DMS79 treated with DMSO at 0.1 percent for 48 hours (cell line): ENCODE results near the gene PAOX.
A peak's percentile ranks its signal among the peaks of the same experiment; 100 is the strongest.

ENCODE experiments used
- DNase-seq: peaks from one replicate; lab custom pipeline; 2025; lab: John Stamatoyannopoulos, UW

PAOX gene

DNA sequence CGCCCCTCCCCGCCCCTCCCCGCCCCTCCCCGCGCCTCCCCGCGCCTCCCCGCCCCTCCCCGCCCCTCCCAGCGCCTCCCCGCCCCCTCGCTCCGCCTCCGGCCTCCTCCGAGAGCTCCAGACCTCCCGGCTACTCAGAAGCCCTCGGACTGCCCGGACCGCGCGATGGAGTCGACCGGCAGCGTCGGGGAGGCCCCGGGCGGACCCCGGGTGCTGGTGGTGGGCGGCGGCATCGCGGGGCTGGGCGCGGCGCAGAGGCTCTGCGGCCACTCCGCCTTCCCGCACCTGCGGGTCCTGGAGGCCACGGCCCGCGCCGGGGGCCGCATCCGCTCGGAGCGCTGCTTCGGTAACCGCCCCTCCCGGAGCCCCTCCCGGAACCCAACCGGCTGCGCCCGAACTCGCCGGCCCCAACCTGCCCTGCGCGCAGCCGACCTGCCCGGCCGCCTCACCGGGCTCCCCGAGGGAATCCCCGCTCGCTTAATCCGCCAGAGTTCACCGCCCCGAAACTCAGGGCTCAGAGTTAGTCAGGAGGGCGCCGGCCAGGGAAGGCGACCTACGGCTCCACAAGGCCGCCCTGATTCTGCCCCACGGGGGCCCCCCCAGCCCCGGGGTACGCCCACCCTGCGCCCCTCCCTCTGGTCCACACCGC is at the start of gene PAOX:
Gene PAOX (plus strand): TSS at position 111 of the 649 bp plus-strand sequence. CDS start 55 bp downstream, at position 166.
- no peak for DNase-seq

DNA sequence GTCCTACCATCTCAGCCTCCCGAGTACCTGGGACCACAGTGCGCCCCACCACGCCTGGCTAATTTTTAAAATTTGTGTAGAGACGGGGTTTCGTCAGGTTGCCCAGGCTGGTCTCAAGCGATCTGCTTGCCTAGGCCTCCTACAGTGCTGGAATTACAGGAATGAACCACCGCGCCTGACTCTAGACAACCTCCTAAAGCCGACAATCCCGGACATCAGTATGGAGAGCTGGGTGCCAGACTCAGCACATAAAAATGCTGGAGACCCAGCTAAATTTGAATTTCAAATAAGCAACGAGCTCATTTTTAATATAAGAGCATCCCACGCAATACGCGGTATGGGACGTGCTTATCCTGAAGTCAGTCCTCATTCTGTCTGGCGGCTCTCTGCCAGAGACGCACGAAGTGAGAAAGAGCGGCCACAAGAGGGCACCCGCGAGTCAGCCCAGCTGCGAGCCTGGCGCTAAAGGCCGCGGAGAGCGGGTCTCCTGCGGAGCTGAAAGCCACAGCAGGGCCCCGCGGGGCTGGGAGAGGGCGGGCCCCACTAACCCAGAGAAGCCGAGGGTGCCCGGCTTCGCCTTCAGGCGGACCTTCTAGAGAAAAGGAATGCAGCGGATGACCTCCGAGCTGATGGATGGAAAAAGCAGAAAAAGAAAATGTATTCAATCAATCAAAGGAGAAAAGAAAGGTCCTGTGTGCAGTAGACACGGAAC is 49.4 kb upstream of the PAOX start:
- DNase-seq, result peak; percentile 35

DNA sequence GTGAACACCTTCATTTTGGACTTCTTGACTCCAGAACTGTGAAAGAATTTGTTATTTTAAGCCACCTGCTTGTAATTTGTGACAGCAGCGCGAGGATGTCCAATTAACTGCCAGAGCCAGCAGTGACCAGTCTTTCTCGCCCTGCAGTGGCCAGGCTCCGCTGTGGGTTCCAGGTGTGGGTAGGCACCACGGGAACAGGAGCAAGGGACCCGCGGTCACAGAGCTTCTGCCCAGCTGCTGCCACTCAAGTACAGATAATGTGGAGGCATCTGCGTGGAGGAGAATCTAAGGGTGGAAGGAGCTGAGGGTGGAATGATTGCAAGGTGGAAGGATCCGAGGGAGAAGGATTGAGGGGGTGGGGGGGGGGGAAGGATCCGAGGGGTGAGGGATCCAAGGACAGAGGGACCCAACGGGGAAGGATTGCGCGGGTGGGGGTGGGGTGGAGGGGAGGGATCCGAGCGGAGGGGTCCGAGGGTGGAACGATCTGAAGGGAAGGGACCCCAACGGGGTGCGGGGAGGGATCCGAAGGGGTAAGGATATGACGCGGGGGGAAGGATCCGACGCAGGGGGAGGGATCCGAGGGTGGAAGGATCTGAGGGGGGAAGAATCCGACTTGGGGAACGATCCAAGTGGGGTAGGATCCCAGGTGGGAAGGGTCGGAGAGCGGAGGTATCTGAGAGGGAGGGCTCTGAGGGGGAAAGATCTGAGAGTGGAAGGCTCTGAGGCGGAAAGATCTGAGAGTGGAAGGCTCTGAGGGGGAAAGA is 45.9 kb upstream of the PAOX start:
- DNase-seq, result no peak

DNA sequence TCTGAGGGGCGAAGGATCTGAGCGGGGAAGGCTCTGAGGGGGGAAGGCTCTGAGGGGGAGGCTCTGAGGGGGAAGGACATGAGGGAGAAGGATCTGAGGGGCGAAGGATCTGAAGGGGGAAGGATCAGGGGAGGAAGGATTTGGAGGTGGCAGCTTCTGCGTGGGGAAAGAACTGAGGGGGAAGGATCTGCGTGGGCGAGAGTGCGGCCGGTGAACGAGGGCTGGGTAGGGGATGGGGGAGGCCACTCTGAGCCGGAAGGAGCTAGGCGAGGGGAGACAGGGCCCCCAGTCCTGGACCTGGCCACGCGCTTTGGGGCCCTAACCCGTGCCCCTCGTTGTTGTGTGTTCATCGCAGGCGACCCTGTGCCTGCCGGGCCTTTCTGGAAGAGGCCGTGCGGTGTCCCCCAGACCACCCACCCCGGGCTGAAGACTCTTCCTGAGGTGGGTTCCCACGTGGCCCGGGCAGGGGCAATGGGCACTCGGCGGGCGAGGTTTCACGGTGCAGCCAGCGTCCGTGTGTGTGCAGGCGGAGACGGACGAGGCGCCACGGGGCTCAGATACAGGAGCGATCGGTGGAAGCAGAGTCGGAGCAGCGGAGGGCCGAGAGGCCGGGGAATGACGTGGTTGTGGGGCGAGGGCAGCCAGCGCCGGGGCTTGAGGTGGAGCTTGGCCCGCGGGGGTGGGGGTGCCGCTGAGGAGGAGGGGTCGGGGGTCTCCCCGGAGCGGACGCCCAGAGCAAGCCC is 44.4 kb upstream of the PAOX start:
- DNase-seq, result no peak

DNA sequence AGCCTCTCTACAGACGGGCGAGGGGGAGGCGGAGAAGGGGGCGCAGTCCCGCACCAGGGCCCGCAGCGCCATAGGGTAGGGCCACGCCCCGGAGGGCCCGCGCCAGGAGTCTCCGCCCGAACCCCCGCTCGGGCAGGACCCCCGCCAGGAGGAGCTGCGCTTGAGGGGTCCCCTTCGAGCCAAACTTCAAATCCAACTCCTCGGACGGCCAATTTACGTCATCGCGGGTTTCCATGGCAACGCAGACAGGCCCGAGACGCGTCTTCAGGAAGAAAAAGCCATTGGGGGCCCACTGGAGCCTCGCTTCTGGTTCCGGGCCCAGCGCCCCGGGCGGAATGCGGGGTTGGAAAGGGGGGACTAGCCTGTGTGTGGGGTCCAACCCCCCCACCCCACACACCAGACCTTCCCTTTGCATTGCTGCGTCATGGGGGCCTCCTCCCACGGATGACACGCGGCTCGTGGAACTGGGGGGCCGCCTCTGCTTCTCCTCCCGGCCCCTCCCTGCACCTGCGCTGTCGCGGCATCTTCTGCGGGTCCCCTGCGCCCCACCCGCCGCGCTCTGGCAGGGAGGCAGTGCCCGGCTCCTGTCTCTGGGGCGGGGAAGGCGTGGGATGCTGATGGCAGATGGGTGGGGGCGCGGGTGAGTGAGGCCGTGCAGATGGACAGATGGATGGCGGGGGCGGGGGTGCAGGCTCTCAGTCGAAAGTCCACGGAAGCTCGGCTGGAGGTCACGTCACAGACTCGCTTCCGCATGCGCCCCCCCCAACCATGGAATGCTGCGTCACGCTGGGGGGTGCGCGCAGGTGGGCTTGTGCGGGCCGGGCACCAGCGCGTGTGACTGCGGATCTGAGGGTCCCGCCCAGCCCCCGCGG is 43.6 kb upstream of the PAOX start:
- DNase-seq, result no peak

DNA sequence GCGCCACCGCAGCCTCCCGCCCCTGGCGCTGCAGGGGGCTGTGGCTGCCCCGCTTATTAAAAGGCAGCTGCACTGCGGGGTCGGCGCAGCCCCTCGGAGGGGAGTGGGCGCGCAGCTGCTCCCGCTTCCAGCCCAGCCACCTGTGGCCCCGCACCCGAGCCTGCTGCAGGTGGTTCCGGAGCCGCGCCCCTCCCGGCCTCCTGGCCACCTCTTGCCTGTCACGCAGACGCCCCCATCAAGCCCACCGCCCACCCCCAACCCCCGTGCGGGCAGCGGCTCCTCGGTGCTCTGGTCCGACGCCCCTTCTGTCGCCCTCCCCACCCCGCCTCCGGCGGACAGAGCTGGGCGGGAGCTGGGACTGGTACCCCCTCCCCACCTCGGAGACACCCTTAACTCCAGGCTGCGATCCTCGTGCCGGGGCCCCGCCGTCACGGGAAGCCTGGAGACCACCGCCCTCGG is 42.9 kb upstream of the PAOX start:
- DNase-seq, result no peak

DNA sequence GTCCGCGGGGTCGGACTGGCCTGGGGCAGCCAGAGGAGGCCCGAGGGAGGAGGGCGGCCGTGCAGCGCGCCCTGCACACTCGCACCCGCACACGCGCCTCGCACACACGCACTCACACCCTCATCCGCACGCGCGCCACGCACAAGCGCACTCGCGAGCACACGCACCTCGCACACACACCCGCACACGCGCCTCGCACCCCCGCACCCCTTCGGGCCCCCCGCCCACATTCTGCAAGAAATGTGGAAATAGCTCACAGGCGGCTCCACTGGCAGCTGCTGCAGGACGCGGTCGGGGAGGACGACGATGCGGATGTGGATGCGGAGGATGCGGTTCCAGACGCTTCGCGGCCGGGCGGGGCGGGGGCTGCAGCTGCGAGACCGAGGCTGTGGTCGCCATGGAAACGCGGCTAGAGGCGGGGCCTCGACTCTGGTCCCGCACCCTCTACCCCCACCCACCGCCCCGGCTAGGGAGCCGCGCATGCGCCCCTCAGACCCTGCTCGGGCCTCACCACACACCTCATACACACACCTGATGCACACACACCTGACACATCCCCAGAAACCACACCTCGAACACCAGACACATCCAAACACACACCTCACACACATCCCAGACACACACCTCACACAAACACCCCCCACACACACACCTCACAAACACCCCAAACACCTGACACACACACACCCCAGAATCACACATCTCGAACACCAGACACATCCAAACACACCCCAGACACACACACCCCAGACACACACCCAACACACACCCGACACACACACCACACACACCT is 42.3 kb upstream of the PAOX start, which contains the start of gene CALY:
Gene CALY (minus strand): TSS at position 320 of the 793 bp plus-strand sequence. CDS start 7,907 bp downstream, outside the sequence.
- no peak for DNase-seq

DNA sequence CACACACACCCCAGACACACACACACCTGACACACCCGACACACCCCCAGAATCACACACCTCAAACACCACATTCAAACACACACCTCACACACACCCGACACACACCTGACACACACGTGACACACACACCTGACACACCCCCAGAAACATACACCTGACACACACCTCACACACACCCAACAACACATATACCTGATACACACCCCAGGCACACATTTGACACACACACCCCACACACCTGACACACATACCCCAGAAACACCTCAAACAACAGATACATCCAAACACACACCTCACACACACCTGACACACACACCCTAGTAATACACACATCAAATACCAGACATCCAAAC is 41.7 kb upstream of the PAOX start:
- DNase-seq, result no peak

DNA sequence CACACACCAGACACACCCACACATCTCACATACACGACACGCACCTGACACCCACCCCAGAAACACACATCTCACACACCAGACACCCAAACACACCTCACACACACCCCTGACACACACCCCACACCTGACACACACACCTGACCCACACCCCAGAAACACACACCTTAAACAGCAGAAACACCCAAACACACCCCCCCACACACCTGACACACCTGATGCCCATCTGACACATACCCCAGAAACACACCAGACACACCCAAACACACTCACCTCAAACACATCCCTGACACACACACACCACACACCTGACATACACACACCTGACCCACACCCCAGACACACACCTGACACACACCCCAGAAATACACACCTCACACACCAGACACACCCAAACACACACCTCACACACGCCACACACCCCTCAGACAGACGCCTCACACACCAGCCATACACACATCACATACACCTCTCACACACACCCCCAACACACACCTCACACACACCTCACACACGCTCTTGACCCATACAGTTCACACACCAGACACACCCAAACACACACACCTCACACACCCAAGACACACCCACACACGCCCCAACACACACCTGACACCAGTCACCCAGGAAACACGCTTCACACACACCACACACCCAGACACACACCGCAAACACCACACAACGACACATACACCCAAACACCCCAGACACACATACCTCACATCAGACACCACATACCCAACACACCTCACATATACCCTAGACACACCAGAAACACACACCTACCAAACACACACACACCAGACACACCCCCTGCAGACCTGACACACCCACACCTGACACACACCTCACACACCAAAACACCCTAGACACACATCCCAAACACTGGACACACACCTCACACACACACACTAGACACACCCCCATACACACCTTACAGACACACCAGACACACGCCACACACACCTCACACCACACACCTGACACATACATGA is 40.7 kb upstream of the PAOX start:
- DNase-seq, result no peak

DNA sequence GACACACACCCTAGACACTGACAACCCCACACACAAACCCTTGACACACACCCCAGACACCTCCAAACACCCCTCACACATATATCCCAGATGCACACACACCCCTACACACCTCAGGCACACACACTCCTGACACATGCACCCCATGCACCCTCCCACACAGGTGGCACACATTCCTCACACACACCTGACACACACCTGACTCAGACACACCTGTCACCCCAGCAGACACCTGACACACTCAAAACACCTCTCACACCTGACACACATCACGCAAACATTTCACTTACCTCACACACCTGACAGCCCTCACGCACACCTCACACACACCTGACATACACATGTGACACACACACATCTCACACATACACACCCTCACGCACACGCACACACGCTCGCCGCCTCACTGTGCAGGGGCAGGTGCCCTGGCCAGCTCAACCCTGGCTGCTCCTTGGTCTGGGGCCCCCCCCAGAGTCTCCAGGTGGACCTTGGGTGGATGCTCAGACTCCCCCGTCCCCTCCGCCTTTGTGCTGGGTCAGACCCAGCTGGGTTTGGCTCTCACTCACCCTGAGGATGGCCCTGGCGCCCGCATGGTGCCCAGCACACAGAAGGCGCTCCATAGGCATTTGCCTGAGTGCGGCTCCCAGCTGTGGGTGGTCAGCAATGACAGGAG is 39.2 kb upstream of the PAOX start:
- DNase-seq, result no peak

DNA sequence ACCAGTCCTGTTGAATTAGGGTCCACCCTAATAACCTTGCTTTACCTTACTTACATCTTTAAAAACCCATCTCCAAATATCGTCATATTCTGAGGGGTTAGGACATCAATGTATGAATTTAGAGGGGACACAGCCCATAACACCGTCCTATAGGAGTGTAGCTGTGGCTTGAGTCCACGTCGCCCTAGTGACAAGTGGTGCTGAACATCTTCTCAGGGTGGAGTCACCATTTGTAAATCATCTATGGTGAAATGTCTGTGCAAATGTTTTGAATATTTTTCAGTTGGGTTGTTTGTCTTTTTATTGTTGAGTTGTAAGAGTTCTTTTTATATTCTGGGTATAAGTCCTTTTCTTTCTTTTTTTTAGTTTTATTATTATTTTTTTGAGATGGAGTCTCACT is 37.1 kb upstream of the PAOX start:
- no peak for DNase-seq

DNA sequence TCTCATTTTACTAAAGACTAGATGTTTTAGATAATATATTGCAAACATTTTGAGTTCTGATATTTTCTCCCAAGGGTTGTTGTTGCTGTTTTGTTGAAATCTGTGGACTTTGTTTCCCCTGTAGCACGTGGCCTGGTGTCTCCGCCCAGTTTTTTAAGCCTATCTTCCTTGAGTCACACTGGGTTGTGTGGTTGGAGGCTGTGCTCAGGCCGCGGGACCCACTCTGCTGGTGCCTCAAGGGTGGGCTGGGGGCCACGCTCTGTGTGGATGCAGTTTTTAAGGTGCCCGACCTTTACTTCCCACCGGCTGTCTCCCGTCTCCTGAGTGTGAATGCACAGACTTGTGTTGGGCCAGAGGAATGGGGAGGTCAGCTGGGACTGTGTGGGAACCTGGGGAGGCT is 36.1 kb upstream of the PAOX start:
- DNase-seq, result no peak

DNA sequence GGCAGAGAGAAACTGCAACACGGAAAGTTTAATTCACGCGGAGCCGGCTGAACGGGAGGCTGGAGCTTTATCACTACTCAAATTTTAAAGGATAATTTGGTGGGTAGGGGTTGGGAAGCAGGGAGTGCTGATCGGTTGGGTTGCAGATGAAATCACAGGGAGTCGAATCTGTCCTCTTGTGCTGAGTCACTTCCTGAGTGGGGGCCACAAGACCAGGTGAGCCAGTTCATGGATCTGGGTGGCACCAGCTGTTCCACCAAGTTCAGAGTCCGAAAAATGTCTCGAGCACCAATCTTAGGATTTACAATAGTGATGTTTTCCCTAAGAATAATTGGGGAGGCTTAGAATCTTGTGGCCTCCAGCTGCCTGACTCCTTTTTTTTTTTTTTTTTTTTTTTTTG is 35.5 kb upstream of the PAOX start:
- DNase-seq, result no peak

DNA sequence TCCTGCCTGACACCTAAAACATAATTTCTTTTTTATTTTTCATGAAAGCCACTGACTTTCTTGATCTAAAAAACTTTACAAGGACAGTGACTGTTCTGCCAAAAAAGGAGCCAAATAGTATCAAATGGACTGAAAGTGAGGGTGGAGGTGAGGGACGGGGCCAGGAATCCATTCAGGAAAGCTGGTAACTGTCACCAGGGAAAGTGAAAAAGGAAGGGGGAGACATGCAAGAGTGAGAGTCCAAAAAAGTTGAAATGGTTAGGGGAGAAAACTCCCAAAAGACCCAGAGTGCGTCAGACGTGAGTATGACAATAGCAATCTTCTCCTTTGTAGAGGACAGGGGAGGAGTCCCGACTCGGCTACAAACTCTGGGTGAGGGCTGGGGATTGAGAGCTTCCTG is 34.8 kb upstream of the PAOX start:
- no peak for DNase-seq

DNA sequence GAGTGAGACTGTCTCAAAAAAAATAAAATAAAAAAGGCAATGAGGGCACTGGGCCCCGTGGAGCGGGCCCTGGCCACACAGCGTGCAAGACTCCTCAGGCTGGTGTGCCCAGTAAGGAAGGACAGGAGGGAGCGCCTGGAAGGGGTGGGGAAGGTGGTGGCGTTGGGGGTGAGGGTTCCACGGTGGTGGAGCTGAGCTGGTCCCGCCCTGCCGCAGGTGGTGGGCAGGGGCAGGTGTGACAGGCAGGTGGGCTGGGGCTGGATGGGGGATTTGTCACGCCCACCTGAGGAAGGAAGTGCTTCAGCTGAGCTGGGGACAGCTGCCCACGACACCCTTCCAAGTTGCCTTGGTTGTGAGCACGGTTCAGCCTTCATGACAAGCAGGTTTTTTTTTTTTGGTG is 32.6 kb upstream of the PAOX start:
- no peak for DNase-seq

DNA sequence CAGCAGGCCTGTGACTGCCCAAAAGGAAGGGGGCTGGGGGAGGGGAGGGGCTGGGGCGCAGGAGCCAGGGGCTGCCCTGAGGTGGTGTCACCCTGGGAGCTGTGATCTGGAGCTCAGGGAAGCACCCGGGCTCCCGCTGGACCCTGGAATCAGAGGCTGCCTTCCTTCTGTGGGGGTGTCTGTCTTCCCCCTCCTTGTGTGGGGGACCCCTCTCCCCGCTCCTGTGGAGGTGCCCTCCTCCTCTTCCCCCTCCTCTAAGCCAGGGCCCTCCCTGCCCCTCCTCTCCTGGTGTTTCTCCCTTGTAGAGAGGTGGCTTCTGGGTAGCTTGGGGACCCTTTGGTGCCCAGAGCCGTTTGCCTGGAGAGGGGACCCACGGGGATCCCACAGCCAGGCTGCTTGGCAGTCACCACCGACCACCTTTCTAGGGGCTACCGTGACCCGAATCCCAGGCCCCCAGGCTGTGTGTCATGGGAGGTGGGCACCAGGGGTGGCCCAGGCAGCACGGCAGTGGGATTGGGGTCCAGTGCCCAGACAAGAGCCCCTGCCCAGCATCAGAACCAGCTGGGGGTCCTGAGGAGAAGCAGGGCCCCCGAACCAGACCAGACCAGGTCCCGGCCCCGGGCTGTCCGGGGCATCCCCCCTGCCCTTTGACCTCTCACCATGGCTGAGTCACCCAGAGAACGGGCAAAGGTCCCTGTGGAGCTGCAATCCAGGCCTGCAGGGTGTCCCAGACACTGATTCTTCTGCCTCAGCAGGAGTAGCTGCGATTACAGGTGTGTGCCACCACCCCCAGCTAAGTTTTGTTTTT is 31.1 kb upstream of the PAOX start:
- no peak for DNase-seq

DNA sequence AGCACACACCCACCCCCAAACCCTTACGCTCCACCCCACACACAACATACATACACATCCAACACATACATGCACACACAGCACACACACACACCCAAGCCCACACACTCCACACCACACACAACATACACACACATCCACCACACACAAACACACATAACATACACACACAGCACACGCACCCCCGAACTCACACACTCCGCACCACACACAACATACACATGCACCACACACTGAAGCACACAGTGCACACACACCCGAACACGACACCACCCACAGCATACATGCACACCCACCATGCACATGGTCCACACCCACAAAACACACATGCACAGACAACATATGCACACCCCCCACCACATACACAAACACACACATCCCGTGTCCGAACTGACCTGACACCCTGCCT is 29.9 kb upstream of the PAOX start:
- DNase-seq, result no peak

DNA sequence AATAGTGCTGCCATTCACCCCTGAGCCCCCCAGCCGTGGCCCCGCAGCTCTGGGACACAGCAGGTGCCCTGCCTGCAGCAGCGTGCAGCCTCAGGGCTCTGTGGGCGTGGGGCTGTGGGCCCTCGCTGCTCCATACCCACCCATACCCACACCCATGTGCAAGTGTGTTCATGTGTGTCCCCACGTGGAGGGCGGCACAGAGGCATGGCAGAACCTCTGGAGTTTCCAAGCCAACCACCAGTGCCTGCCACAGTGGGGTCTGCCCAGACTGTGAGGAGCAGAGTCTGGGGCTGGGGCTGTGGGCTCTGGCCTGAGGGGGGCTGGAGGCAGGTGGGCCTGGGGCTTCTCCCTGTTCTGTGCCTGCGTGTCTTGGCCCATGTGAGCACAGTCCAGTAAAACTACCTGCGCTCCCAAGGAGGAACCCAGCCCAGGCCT is 29.5 kb upstream of the PAOX start:
- DNase-seq, result no peak
